HepG2 (cell line): Measurements from ENCODE around the gene BSG. TPM values are rescaled to one million over a fixed set of nuclear protein-coding genes. Genes with fewer than 3 reads are reported as not detected.
A peak's percentile ranks its signal among the peaks of the same experiment; 100 is the strongest.

Experiments used
- CBFB ChIP-seq: sonication (generic); formaldehyde crosslinking; IDR thresholded peaks from 2 replicates; pipeline ENCODE4 v1.4.0; 2020; ENCODE audit warnings: missing genetic modification reagents
- HOXA9 ChIP-seq: sonication (generic); formaldehyde crosslinking; IDR thresholded peaks from 2 replicates; pipeline ENCODE4 v1.8.1; 2022; ENCODE audit warnings: missing genetic modification reagents, mild to moderate bottlenecking, moderate library complexity, borderline replicate concordance
- JDP2 ChIP-seq: sonication (generic); formaldehyde crosslinking; IDR thresholded peaks from 2 replicates; pipeline ENCODE4 v1.8.1; 2022; ENCODE audit warnings: missing genetic modification reagents, borderline replicate concordance
- LCORL ChIP-seq, 2 experiments: fragments of 450-650 bp in 1 of 2; sonication (generic) in 1 of 2; formaldehyde crosslinking in 1 of 2; IDR thresholded peaks; 2 replicates each; pipeline versions ENCODE4 v1.5.0 to v1.6.1; 2017 to 2020; ENCODE audit warnings: antibody characterized with exemption in 1 of 2, missing genetic modification reagents in 1 of 2
- MYNN ChIP-seq: sonication (generic); formaldehyde crosslinking; IDR thresholded peaks from 2 replicates; pipeline ENCODE4 v1.4.0; 2020; ENCODE audit warnings: mild to moderate bottlenecking, low read depth, missing genetic modification reagents
- NAIF1 ChIP-seq: sonication (generic); formaldehyde crosslinking; IDR thresholded peaks from 2 replicates; pipeline ENCODE4 v1.5.0; 2020; ENCODE audit warnings: mild to moderate bottlenecking, missing genetic modification reagents, borderline replicate concordance
- NFYC ChIP-seq: IDR thresholded peaks from 2 replicates; pipeline ENCODE4 v1.6.1; 2016; ENCODE audit warnings: missing genetic modification reagents, missing compliant biosample characterization
- NR1H2 ChIP-seq: sonication (generic); formaldehyde crosslinking; IDR thresholded peaks from 2 replicates; pipeline ENCODE4 v1.8.1; 2022; ENCODE audit warnings: low read depth, missing genetic modification reagents, borderline replicate concordance
- POLR2AphosphoS5 ChIP-seq: IDR thresholded peaks from 2 replicates; pipeline ENCODE4 v1.6.1; 2012; ENCODE audit warnings: low read depth, low read length
- SALL2 ChIP-seq: sonication (generic); formaldehyde crosslinking; IDR thresholded peaks from 2 replicates; pipeline ENCODE4 v1.8.1; 2023; ENCODE audit warnings: mild to moderate bottlenecking, missing genetic modification reagents, inconsistent platforms
- SIX1 ChIP-seq: sonication (generic); formaldehyde crosslinking; IDR thresholded peaks from 2 replicates; pipeline ENCODE4 v1.4.0; 2020; ENCODE audit warnings: missing genetic modification reagents, borderline replicate concordance
- TCF12 ChIP-seq, 2 experiments: fragments of 450-650 bp in 1 of 2; sonication (generic) in 1 of 2; formaldehyde crosslinking in 1 of 2; IDR thresholded peaks; 2 replicates each; pipeline versions ENCODE4 v1.6.1 to v1.8.0; 2017 to 2022; ENCODE audit warnings: antibody characterized with exemption in 1 of 2, mild to moderate bottlenecking in 1 of 2, missing genetic modification reagents in 1 of 2, moderate library complexity in 1 of 2
- TP53 ChIP-seq: sonication (generic); formaldehyde crosslinking; conservative IDR thresholded peaks from 2 replicates; pipeline ENCODE4 v1.4.0; 2020; ENCODE audit warnings: missing genetic modification reagents
- ZNF253 ChIP-seq: sonication (generic); formaldehyde crosslinking; IDR thresholded peaks from 2 replicates; pipeline ENCODE4 v1.8.0; 2022; ENCODE audit warnings: mild to moderate bottlenecking, missing genetic modification reagents, borderline replicate concordance
- ZNF260 ChIP-seq: sonication (generic); formaldehyde crosslinking; IDR thresholded peaks from 2 replicates; pipeline ENCODE4 v1.4.0; 2020; ENCODE audit warnings: missing genetic modification reagents, low read depth, mild to moderate bottlenecking, borderline replicate concordance
- ZNF331 ChIP-seq: sonication (generic); formaldehyde crosslinking; IDR thresholded peaks from 2 replicates; pipeline ENCODE4 v1.4.0; 2020; ENCODE audit warnings: missing genetic modification reagents
- ZNF660 ChIP-seq: sonication (generic); formaldehyde crosslinking; IDR thresholded peaks from 2 replicates; pipeline ENCODE4 v1.5.1; 2020; ENCODE audit warnings: mild to moderate bottlenecking, low read depth, missing genetic modification reagents, borderline replicate concordance
- ZNF768 ChIP-seq: sonication (generic); formaldehyde crosslinking; IDR thresholded peaks from 2 replicates; pipeline ENCODE4 v1.4.0; 2020; ENCODE audit warnings: missing genetic modification reagents
- polyA plus RNA-seq, 8 experiments: library from polyadenylated mRNA; depleted of rRNA in 3 of 8; stranded (reverse) in 7 of 8; unstranded in 1 of 8; fragments of >200 nt; fragmentation: Illumina TruSeq in 4 of 8; extraction: Trizol in 4 of 8; gene quantifications; 2 replicates each; pipeline versions ENCODE4 v1.2.1 to v1.2.3, GENCODE V29; 2011 to 2016; ENCODE audit warnings: low read depth in 4 of 8, missing spikeins in 1 of 8, mixed read lengths in 1 of 8; ENCODE audit not compliant: insufficient read depth in 1 of 8
- total RNA-seq, 5 experiments: library from RNA; depleted of rRNA; stranded (reverse); fragments of >200 nt; fragmentation: Illumina TruSeq; extraction: Trizol; gene quantifications; 2 replicates each; pipeline ENCODE4 v1.2.3, GENCODE V29; 2016; ENCODE audit warnings: low read depth in 1 of 5
- TF ChIP-seq, protein P1 (sequence below): sonication (generic); formaldehyde crosslinking; IDR thresholded peaks from 2 replicates; pipeline ENCODE4 v1.5.1; 2020; ENCODE audit warnings: mild to moderate bottlenecking, moderate library complexity, missing genetic modification reagents
- TF ChIP-seq, protein P2 (sequence below): IDR thresholded peaks from 2 replicates; pipeline ENCODE4 v1.6.1; 2016; ENCODE audit warnings: low read depth
- TF ChIP-seq, protein P3 (sequence below): sonication (generic); formaldehyde crosslinking; IDR thresholded peaks from 2 replicates; pipeline ENCODE4 v1.5.0; 2020; ENCODE audit warnings: missing genetic modification reagents
- TF ChIP-seq, protein P4 (sequence below): sonication (generic); formaldehyde crosslinking; IDR thresholded peaks from 2 replicates; pipeline ENCODE4 v1.8.0; 2022; ENCODE audit warnings: mild to moderate bottlenecking, missing genetic modification reagents, moderate library complexity
- TF ChIP-seq, protein P5 (sequence below): sonication (generic); formaldehyde crosslinking; IDR thresholded peaks from 2 replicates; pipeline ENCODE4 v1.4.0; 2020; ENCODE audit warnings: missing genetic modification reagents, low read depth, mild to moderate bottlenecking, borderline replicate concordance

BSG gene
- total and polyA plus RNA-seq, 2 of the 13 experiments (the other 11 are each of a cell fraction or from before 2014, with no cell fraction given) = 309 to 754 TPM

DNA sequence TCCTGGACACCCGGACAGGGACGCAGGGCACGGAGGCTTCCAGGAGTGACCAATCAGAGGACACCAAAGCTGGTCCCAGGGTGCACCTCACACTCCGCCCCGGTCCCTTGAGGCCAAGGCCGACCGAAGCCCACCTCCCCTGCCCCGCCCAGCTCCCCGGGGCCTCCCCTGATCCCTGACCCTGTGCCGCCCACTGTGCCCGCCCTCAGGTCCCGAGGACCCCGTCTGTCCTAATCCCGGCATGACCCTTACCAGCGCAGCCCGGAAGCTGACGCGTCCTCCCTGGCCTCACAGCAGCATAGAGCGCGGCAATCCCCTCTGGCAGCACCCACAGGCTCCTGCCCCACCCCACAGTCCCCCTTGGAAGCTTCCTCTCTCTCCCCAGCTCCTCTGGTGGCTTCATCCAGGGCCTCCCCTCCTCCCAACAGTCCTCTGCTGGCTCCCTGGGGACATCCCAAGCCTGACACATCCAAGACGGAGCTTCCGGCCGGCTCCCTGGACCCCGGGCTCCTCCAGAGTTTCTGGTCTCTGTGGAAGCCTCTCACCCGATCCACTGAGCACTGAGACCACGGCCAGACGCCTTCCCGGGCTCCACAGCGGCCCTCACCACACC is 48.2 kb upstream of the BSG start (continued):
- TF ChIP-seq, protein P1, sequence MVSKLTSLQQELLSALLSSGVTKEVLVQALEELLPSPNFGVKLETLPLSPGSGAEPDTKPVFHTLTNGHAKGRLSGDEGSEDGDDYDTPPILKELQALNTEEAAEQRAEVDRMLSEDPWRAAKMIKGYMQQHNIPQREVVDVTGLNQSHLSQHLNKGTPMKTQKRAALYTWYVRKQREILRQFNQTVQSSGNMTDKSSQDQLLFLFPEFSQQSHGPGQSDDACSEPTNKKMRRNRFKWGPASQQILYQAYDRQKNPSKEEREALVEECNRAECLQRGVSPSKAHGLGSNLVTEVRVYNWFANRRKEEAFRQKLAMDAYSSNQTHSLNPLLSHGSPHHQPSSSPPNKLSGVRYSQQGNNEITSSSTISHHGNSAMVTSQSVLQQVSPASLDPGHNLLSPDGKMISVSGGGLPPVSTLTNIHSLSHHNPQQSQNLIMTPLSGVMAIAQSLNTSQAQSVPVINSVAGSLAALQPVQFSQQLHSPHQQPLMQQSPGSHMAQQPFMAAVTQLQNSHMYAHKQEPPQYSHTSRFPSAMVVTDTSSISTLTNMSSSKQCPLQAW (CRISPR knock-in tag) = peak; percentile 79
- TF ChIP-seq ZNF660 (CRISPR knock-in tag) (no peak), CBFB (peak; percentile 69; the same call in 1 of the 2 replicates), HOXA9 (CRISPR knock-in tag) (no peak), NAIF1 (CRISPR knock-in tag) (no peak), SALL2 (CRISPR knock-in tag) (no peak), ZNF260 (CRISPR knock-in tag) (no peak), JDP2 (no peak), SIX1 (CRISPR knock-in tag) (0 out of 2 replicates have a peak, but pooled peaks have one; percentile 25), POLR2AphosphoS5 (peak; percentile 54; the same call in 1 of the 2 replicates), NFYC (CRISPR knock-in tag) (peak; percentile 65), TCF12 (IDR thresholded peaks at IDR 0.05) (no peak), TCF12 (CRISPR knock-in tag; IDR thresholded peaks at IDR 0.05) (peak; percentile 90), ZNF253 (CRISPR knock-in tag) (no peak), LCORL (IDR thresholded peaks at IDR 0.05) (no peak), LCORL (CRISPR knock-in tag; IDR thresholded peaks at IDR 0.05) (peak; percentile 97), NR1H2 (no peak), TP53 (no peak), ZNF331 (CRISPR knock-in tag) (no peak), ZNF768 (CRISPR knock-in tag) (no peak), MYNN (CRISPR knock-in tag) (no peak)
- TF ChIP-seq, protein P2, sequence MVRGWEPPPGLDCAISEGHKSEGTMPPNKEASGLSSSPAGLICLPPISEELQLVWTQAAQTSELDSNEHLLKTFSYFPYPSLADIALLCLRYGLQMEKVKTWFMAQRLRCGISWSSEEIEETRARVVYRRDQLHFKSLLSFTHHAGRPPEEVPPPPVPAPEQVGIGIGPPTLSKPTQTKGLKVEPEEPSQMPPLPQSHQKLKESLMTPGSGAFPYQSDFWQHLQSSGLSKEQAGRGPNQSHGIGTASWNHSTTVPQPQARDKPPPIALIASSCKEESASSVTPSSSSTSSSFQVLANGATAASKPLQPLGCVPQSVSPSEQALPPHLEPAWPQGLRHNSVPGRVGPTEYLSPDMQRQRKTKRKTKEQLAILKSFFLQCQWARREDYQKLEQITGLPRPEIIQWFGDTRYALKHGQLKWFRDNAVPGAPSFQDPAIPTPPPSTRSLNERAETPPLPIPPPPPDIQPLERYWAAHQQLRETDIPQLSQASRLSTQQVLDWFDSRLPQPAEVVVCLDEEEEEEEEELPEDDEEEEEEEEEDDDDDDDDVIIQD (CRISPR knock-in tag) = no peak
- TF ChIP-seq, protein P3, sequence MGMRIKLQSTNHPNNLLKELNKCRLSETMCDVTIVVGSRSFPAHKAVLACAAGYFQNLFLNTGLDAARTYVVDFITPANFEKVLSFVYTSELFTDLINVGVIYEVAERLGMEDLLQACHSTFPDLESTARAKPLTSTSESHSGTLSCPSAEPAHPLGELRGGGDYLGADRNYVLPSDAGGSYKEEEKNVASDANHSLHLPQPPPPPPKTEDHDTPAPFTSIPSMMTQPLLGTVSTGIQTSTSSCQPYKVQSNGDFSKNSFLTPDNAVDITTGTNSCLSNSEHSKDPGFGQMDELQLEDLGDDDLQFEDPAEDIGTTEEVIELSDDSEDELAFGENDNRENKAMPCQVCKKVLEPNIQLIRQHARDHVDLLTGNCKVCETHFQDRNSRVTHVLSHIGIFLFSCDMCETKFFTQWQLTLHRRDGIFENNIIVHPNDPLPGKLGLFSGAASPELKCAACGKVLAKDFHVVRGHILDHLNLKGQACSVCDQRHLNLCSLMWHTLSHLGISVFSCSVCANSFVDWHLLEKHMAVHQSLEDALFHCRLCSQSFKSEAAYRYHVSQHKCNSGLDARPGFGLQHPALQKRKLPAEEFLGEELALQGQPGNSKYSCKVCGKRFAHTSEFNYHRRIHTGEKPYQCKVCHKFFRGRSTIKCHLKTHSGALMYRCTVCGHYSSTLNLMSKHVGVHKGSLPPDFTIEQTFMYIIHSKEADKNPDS (CRISPR knock-in tag) = no peak
- TF ChIP-seq, protein P4, sequence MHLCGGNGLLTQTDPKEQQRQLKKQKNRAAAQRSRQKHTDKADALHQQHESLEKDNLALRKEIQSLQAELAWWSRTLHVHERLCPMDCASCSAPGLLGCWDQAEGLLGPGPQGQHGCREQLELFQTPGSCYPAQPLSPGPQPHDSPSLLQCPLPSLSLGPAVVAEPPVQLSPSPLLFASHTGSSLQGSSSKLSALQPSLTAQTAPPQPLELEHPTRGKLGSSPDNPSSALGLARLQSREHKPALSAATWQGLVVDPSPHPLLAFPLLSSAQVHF (CRISPR knock-in tag) = no peak
- TF ChIP-seq, protein P5, sequence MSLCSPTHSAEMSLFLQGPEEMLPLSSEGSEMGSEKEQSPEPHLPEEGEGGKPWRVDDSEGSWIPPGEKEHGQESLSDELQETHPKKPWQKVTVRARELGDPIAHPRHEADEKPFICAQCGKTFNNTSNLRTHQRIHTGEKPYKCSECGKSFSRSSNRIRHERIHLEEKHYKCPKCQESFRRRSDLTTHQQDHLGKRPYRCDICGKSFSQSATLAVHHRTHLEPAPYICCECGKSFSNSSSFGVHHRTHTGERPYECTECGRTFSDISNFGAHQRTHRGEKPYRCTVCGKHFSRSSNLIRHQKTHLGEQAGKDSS (CRISPR knock-in tag) = 0 out of 2 replicates have a peak, but pooled peaks have one; percentile 38
